ENCODE results near the gene MOB3A. TPM values are rescaled to one million over a fixed set of nuclear protein-coding genes. Genes with fewer than 3 reads are reported as not detected.

The MOB3A gene
- total and polyA plus RNA-seq, 12 donors = 8.9 to 30.5 (median 15.7) TPM

DNA sequence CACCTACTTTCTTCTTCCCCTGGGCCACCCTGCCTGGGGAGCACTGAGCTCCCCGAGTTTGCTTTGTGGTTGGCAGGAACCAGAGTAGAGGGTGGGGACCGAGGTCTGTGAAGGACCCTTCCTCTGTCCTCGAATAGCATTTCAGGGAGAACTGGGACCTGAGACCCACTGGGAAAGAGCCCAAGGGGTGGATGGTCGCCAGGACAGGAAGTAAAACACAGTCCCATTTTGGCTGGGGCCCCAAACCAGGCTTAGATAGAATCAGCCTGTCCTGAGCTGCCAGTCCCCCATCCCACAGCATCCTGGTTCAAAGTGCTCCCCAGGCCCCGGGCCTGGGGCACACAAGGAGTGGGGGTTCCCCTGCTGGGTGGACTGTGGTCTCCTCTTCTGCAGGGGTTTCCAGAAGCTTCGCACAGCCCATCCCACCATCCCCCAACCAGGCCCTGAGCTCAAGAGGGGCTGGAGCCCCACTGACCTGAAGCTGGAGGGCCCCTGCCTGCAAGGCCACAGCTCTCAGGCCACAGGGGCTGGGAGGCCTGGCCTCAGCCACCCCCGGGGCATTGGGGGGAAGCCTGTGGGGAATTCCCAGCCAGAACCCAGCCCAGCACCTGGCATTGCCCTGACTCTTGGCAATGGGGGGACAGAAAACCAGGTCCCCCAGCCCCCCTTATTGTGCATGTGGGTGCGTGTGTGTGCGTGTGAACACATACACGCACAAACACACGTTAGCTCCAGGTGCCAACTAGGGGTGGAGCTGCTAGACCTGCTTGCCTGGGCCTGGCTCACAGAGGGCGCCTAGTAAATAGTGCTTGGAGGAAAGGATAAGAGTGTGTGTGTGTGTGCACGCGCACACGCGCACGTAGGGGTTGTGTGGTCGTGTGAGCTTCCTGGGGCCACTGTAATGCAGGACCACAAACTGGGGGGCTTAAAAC lies 44.1 kb downstream of the MOB3A start:
- ATAC-seq (peak in 3 of 8 donors; percentile 1 to 11 (median 3)), DNase-seq (peak; percentile 75 to 76)
- WGBS, 2 donors = 43 to 51% methylated on average over 18 of the region's 18 CpGs
- peaks cover 0 to 15% (median 0%) of the 10 kb centered on the region in 9 donors for H3K36me3 ChIP-seq
- H3K27me3 ChIP-seq = no peaks in the 10 kb centered on the region
- H3K9me3 ChIP-seq = no peaks in the 10 kb centered on the region
- intact Hi-C loops (cut with DNase I) = loop anchor here in 1 of 10 donors (5.0 kb wide), 1 partner anchor 35 kb away; the partner anchor contains the start of gene BTBD2
- peak overlapping the region; percentile 86 to 100 (median 95) for H3K27ac ChIP-seq
- TF ChIP-seq, protein P1, sequence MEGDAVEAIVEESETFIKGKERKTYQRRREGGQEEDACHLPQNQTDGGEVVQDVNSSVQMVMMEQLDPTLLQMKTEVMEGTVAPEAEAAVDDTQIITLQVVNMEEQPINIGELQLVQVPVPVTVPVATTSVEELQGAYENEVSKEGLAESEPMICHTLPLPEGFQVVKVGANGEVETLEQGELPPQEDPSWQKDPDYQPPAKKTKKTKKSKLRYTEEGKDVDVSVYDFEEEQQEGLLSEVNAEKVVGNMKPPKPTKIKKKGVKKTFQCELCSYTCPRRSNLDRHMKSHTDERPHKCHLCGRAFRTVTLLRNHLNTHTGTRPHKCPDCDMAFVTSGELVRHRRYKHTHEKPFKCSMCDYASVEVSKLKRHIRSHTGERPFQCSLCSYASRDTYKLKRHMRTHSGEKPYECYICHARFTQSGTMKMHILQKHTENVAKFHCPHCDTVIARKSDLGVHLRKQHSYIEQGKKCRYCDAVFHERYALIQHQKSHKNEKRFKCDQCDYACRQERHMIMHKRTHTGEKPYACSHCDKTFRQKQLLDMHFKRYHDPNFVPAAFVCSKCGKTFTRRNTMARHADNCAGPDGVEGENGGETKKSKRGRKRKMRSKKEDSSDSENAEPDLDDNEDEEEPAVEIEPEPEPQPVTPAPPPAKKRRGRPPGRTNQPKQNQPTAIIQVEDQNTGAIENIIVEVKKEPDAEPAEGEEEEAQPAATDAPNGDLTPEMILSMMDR (IDR thresholded peaks at IDR 0.05) = no peak
- H3K4me1 ChIP-seq = peaks cover 47 to 86% (median 75%) of the 10 kb centered on the region in 9 donors
- peak overlapping the region in 9 of 10 donors; percentile 33 to 100 (median 94) for H3K4me3 ChIP-seq

- peak within 1 kb of the TSS; percentile 90 to 100 (median 96) for H3K27ac ChIP-seq
- peak; percentile 91 to 96 for DNase-seq
- H3K36me3 ChIP-seq = peaks cover 0 to 23% (median 3%) of the 10 kb centered on the region in 9 donors
- peak; percentile 62 to 84 (median 78) for ATAC-seq
- peak within 1 kb of the TSS; percentile 92 to 100 (median 98) for H3K4me3 ChIP-seq
- TF ChIP-seq, protein P1 (IDR thresholded peaks at IDR 0.05) = peak; percentile 9 to 79 (median 69)
- intact Hi-C loops (cut with DNase I) = loop anchor here in 1 of 10 donors (5.0 kb wide), 1 partner anchor 34 kb away; the partner anchor contains the start of gene BTBD2
- H3K9me3 ChIP-seq = no peaks in the 10 kb centered on the region
- H3K4me1 ChIP-seq = peaks cover 56 to 87% (median 78%) of the 10 kb centered on the region in 9 donors
- no peaks in the 10 kb centered on the region for H3K27me3 ChIP-seq
- WGBS, 2 donors = 1 to 3% methylated on average over 71 to 93 of the region's 93 CpGs
Observed at GRCh38 chr19:2050991-2051772, 44.9 kb downstream of the MOB3A start, which contains the start of gene MKNK2. TSS of gene MKNK2 (minus strand) at chr19:2051244. CDS start at chr19:2050851, 393 bp downstream.

- DNase-seq (no peak), ATAC-seq (peak; percentile 0 to 3 (median 1))
- Histone ChIP-seq H3K4me1 (peaks cover 57 to 87% (median 78%) of the 10 kb centered on the region in 9 donors), H3K4me3 (peak overlapping the region; percentile 92 to 100 (median 98)), H3K9me3 (no peaks in the 10 kb centered on the region), H3K36me3 (peaks cover 0 to 30% (median 7%) of the 10 kb centered on the region in 9 donors), H3K27me3 (no peaks in the 10 kb centered on the region), H3K27ac (peak overlapping the region; percentile 90 to 100 (median 96))
- TF ChIP-seq, protein P1 (IDR thresholded peaks at IDR 0.05) = no peak
- whole genome bisulfite sequencing, 2 donors = 0 to 1% methylated on average over 38 to 45 of the region's 49 CpGs
- intact Hi-C loops (cut with DNase I) = loop anchor here in 1 of 10 donors (5.0 kb wide), 1 partner anchor 33 kb away; the partner anchor contains the start of gene BTBD2
Observed at GRCh38 chr19:2050349-2050990, 45.7 kb downstream of the MOB3A start.

Measured in heart right ventricle (tissue), 16 donors.